HG02678 (cell line): ENCODE data around the gene AOX1.
"Not testable (repeated sequence)": the region's sequence is repeated elsewhere in the genome, so short reads cannot be mapped to it uniquely, and the experiment has no call there.

Experiments
- ATAC-seq: cut with Tn5 transposase; IDR thresholded peaks from one replicate; pipeline ENCODE4 v1.9.1; 2021; ENCODE audit warnings: mild to moderate bottlenecking, moderate library complexity; ENCODE audit not compliant: unreplicated experiment

AOX1 gene

GRCh38 chr2:200664770-200665494 lies 79.1 kb downstream of the AOX1 start:
- ATAC-seq: no peak

GRCh38 chr2:200665626-200666453 lies 80.0 kb downstream of the AOX1 start:
- ATAC-seq: no peak

GRCh38 chr2:200667413-200667812 lies 81.6 kb downstream of the AOX1 start:
- ATAC-seq: no peak

GRCh38 chr2:200668478-200668877 lies 82.7 kb downstream of the AOX1 start:
- ATAC-seq: no peak

GRCh38 chr2:200669308-200669707 lies 83.5 kb downstream of the AOX1 start:
- ATAC-seq: no peak

GRCh38 chr2:200670313-200670712 lies 84.5 kb downstream of the AOX1 start:
- ATAC-seq: no peak

GRCh38 chr2:200670751-200671150 lies 84.9 kb downstream of the AOX1 start:
- ATAC-seq: no peak

GRCh38 chr2:200673191-200673590 lies 87.4 kb downstream of the AOX1 start:
- no peak for ATAC-seq

GRCh38 chr2:200674837-200675236 lies 89.0 kb downstream of the AOX1 start:
- ATAC-seq: no peak

- no peak for ATAC-seq
These were observed 91.4 kb downstream of the AOX1 start for GRCh38 chr2:200677171-200677570.

GRCh38 chr2:200677721-200678532 lies 92.1 kb downstream of the AOX1 start:
- ATAC-seq: no peak

GRCh38 chr2:200679127-200679526 lies 93.3 kb downstream of the AOX1 start:
- no peak for ATAC-seq

- ATAC-seq: no peak
These were observed 93.7 kb downstream of the AOX1 start for GRCh38 chr2:200679535-200679934.

GRCh38 chr2:200681697-200682096 lies 95.9 kb downstream of the AOX1 start:
- no peak for ATAC-seq

GRCh38 chr2:200682407-200682806 lies 96.6 kb downstream of the AOX1 start:
- not testable (repeated sequence) for ATAC-seq

- no peak for ATAC-seq
These were observed 102.4 kb downstream of the AOX1 start for GRCh38 chr2:200687922-200688920.

- no peak for ATAC-seq
These were observed 103.3 kb downstream of the AOX1 start for GRCh38 chr2:200689115-200689514.

GRCh38 chr2:200693836-200694470 lies 108.1 kb downstream of the AOX1 start:
- ATAC-seq: no peak

- ATAC-seq: no peak
These were observed 109.4 kb downstream of the AOX1 start for GRCh38 chr2:200695191-200695590.

- ATAC-seq: no peak
These were observed 109.8 kb downstream of the AOX1 start for GRCh38 chr2:200695601-200696000.
